K562 (cell line): ENCODE measurements around the gene PDE11A. TPM values are rescaled to one million over a fixed set of nuclear protein-coding genes. Genes with fewer than 3 reads are reported as not detected.

ENCODE experiments used
- ADNP ChIP-seq: fragments of 200-800 bp; sonication (Bioruptor generic); IDR thresholded peaks from 2 replicates; pipeline ENCODE4 v1.6.1; 2016; ENCODE audit warnings: missing genetic modification characterization, missing compliant biosample characterization
- ATF1 ChIP-seq, 2 experiments: fragments of 450-650 bp in 1 of 2; IDR thresholded peaks; 2 replicates each; pipeline ENCODE4 v1.6.1; 2016; ENCODE audit warnings: missing compliant biosample characterization in 1 of 2, missing genetic modification characterization in 1 of 2
- BACH1 ChIP-seq: fragments of 200-800 bp; sonication (Bioruptor generic); IDR thresholded peaks from 2 replicates; pipeline ENCODE4 v1.6.1; 2016; ENCODE audit warnings: missing genetic modification characterization, missing compliant biosample characterization
- BDP1 ChIP-seq: IDR thresholded peaks from 3 replicates; pipeline ENCODE4 v1.6.1; 2011; ENCODE audit not compliant: insufficient read length, insufficient read depth
- CEBPB ChIP-seq: fragments of 450-650 bp; IDR thresholded peaks from 2 replicates; pipeline ENCODE4 v1.6.1; 2016; ENCODE audit warnings: missing genetic modification characterization, missing compliant biosample characterization
- KLF16 ChIP-seq: IDR thresholded peaks from 2 replicates; pipeline ENCODE4 v1.6.1; 2016; ENCODE audit warnings: antibody characterized with exemption
- MAFG ChIP-seq: fragments of 450-650 bp; conservative IDR thresholded peaks from 2 replicates; pipeline ENCODE4 v1.6.1; 2016; ENCODE audit warnings: missing genetic modification characterization, missing compliant biosample characterization
- NCOA2 ChIP-seq, 2 experiments: fragments of 450-650 bp; IDR thresholded peaks; 2 replicates each; pipeline ENCODE4 v1.6.1; 2018; ENCODE audit warnings: mild to moderate bottlenecking in 2 of 2, moderate library complexity in 1 of 2; ENCODE audit not compliant: partially characterized antibody in 2 of 2
- PCBP2 ChIP-seq: fragments of 200-400 bp; formaldehyde crosslinking; IDR thresholded peaks from 2 replicates; pipeline ENCODE4 v1.6.1; 2018; ENCODE audit warnings: low read length, low read depth, mild to moderate bottlenecking, moderate library complexity; ENCODE audit not compliant: poor library complexity, severe bottlenecking
- PHTF2 ChIP-seq: fragments of 250-450 bp; sonication (Bioruptor Pico); IDR thresholded peaks from 2 replicates; pipeline ENCODE4 v1.5.0; 2021; ENCODE audit warnings: mild to moderate bottlenecking
- SMAD1 ChIP-seq: fragments of 150-350 bp; IDR thresholded peaks from 2 replicates; pipeline ENCODE4 v1.6.1; 2014; ENCODE audit warnings: low read length, low read depth; ENCODE audit not compliant: partially characterized antibody
- SMARCA5 ChIP-seq: fragments of 450-650 bp; IDR thresholded peaks from 2 replicates; pipeline ENCODE4 v1.6.1; 2016
- U2AF1 ChIP-seq: fragments of 200-400 bp; formaldehyde crosslinking; optimal IDR thresholded peaks from 2 replicates; pipeline ENCODE3; 2017; ENCODE audit warnings: mild to moderate bottlenecking, low read depth, low read length, moderate library complexity
- ZNF23 ChIP-seq: fragments of 250-450 bp; sonication (Bioruptor Pico); IDR thresholded peaks from 2 replicates; pipeline ENCODE4 v1.4.0; 2020; ENCODE audit warnings: mild to moderate bottlenecking
- ZNF695 ChIP-seq: fragments of 450-650 bp; formaldehyde crosslinking; IDR thresholded peaks from 2 replicates; pipeline ENCODE4 v1.4.0; 2020; ENCODE audit warnings: mild to moderate bottlenecking, moderate library complexity
- polyA plus RNA-seq, 8 experiments: library from polyadenylated mRNA; depleted of rRNA in 4 of 8; stranded (reverse) in 5 of 8; unstranded in 3 of 8; fragments of >200 nt; fragmentation: Nextera tagmentation in 2 of 8; fragmentation: Illumina TruSeq in 1 of 8; extraction: Ambion mirVana in 2 of 8; extraction: Trizol in 1 of 8; gene quantifications; 2 replicates each; pipeline versions ENCODE4 v1.2.1 to v1.2.3, GENCODE V29; 2011 to 2014; ENCODE audit warnings: inconsistent platforms in 1 of 8, missing spikeins in 1 of 8
- total RNA-seq, 7 experiments: library from RNA; depleted of rRNA in 6 of 7; stranded (reverse); fragments of >200 nt in 6 of 7; fragmentation: Illumina TruSeq in 2 of 7; extraction: Trizol in 2 of 7; gene quantifications; 2 replicates each; pipeline versions ENCODE4 v1.2.1 to v1.2.3, GENCODE V29; 2011 to 2021; ENCODE audit warnings: low replicate concordance in 1 of 7
- TF ChIP-seq, protein P1 (sequence below): fragments of 450-650 bp; formaldehyde crosslinking; IDR thresholded peaks from 2 replicates; pipeline ENCODE4 v1.4.0; 2022; ENCODE audit warnings: missing genetic modification characterization
- TF ChIP-seq, protein P2 (sequence below): IDR thresholded peaks from 2 replicates; pipeline ENCODE4 v1.6.1; 2011; ENCODE audit not compliant: insufficient read length; ENCODE audit errors: extremely low read depth
- TF ChIP-seq, protein P3 (sequence below): fragments of 450-650 bp; formaldehyde crosslinking; IDR thresholded peaks from 2 replicates; pipeline ENCODE4 v1.4.0; 2022; ENCODE audit warnings: missing genetic modification characterization
- TF ChIP-seq, protein P4 (sequence below): sonication (generic); formaldehyde crosslinking; IDR thresholded peaks from 2 replicates; pipeline ENCODE4 v1.9.0; 2022; ENCODE audit warnings: mild to moderate bottlenecking, missing genetic modification reagents
- TF ChIP-seq, protein P5 (sequence below): fragments of 250-450 bp; sonication (Bioruptor Pico); IDR thresholded peaks from 2 replicates; pipeline ENCODE4 v1.5.0; 2022; ENCODE audit warnings: mild to moderate bottlenecking

PDE11A gene
- total and polyA plus RNA-seq, 9 of the 15 experiments (the other 6 are each of a cell fraction or from before 2014, with no cell fraction given) = 3.2 to 22.1 (median 5.7) TPM

DNA sequence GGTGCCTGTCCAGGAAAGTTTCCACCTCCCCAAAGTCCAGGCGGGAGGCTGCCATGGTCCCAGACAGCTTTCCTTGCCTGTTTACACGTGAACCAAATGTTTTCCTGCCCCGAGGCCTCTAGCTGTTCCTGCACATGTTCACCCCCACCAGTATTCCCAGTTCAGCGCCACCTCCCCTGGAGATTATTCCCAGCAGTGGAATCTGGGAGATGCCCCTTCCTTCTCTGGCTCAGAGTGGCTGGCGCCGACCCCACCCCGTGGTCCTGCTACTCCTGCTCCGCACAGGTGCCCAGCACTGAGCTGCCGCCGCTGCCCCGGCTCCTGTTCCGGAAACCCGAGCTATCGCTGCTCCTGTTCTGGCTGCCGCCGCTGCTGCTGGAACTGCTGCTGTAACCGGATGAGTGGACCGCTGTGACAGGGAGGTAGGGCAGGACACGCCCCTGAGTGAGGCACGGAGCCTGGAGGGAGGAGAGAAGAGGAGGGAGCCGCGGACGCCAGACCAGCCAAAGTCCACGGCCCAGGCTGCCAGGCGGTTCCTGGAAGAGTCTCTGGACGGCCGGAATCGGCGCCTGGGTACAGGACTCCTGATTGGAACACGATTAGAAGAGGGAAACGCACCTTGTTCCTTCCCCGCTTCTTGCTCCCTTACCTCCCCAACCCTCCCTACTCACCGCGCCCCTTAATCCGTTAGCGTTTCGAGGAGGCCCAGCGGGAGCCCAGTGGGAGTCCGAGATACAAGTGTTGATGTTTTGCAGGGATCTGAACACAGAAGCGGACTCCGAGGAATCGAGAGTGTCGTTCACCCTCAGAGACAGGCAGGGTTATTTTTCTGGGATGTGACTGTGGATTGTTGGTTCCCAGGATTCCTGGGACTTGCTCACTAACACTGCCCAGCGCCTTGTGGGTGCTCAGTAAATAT, at the start of gene PDE11A (continued):
- no peak for TF ChIP-seq ZNF695 (CRISPR knock-in tag)
- TF ChIP-seq, protein P1, sequence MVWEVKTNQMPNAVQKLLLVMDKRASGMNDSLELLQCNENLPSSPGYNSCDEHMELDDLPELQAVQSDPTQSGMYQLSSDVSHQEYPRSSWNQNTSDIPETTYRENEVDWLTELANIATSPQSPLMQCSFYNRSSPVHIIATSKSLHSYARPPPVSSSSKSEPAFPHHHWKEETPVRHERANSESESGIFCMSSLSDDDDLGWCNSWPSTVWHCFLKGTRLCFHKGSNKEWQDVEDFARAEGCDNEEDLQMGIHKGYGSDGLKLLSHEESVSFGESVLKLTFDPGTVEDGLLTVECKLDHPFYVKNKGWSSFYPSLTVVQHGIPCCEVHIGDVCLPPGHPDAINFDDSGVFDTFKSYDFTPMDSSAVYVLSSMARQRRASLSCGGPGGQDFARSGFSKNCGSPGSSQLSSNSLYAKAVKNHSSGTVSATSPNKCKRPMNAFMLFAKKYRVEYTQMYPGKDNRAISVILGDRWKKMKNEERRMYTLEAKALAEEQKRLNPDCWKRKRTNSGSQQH (CRISPR knock-in tag) = 0 out of 2 replicates have a peak, but pooled peaks have one; percentile 46
- no peak for TF ChIP-seq ZNF23 (CRISPR knock-in tag)
- TF ChIP-seq U2AF1 = no peak
- no peak for TF ChIP-seq KLF16
- TF ChIP-seq, protein P2, sequence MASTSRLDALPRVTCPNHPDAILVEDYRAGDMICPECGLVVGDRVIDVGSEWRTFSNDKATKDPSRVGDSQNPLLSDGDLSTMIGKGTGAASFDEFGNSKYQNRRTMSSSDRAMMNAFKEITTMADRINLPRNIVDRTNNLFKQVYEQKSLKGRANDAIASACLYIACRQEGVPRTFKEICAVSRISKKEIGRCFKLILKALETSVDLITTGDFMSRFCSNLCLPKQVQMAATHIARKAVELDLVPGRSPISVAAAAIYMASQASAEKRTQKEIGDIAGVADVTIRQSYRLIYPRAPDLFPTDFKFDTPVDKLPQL = no peak
- TF ChIP-seq PCBP2 = no peak
- no peak for TF ChIP-seq ADNP (tag)
- no peak for TF ChIP-seq NCOA2 (IDR thresholded peaks at IDR 0.05; ENCODE audit: partially characterized antibody in 2 of 2)
- no peak for TF ChIP-seq BACH1
- TF ChIP-seq, protein P3, sequence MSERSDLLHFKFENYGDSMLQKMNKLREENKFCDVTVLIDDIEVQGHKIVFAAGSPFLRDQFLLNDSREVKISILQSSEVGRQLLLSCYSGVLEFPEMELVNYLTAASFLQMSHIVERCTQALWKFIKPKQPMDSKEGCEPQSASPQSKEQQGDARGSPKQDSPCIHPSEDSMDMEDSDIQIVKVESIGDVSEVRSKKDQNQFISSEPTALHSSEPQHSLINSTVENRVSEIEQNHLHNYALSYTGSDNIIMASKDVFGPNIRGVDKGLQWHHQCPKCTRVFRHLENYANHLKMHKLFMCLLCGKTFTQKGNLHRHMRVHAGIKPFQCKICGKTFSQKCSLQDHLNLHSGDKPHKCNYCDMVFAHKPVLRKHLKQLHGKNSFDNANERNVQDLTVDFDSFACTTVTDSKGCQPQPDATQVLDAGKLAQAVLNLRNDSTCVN (CRISPR knock-in tag) = no peak; the same call in 1 of the 2 replicates
- TF ChIP-seq SMARCA5 = no peak
- TF ChIP-seq, protein P4, sequence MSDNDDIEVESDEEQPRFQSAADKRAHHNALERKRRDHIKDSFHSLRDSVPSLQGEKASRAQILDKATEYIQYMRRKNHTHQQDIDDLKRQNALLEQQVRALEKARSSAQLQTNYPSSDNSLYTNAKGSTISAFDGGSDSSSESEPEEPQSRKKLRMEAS (CRISPR knock-in tag) = peak; percentile 68
- no peak for TF ChIP-seq BDP1
- TF ChIP-seq MAFG (tag) = no peak
- TF ChIP-seq PHTF2 (CRISPR knock-in tag) = no peak
- no peak for TF ChIP-seq SMAD1
- TF ChIP-seq CEBPB (tag) = no peak
- TF ChIP-seq, protein P5, sequence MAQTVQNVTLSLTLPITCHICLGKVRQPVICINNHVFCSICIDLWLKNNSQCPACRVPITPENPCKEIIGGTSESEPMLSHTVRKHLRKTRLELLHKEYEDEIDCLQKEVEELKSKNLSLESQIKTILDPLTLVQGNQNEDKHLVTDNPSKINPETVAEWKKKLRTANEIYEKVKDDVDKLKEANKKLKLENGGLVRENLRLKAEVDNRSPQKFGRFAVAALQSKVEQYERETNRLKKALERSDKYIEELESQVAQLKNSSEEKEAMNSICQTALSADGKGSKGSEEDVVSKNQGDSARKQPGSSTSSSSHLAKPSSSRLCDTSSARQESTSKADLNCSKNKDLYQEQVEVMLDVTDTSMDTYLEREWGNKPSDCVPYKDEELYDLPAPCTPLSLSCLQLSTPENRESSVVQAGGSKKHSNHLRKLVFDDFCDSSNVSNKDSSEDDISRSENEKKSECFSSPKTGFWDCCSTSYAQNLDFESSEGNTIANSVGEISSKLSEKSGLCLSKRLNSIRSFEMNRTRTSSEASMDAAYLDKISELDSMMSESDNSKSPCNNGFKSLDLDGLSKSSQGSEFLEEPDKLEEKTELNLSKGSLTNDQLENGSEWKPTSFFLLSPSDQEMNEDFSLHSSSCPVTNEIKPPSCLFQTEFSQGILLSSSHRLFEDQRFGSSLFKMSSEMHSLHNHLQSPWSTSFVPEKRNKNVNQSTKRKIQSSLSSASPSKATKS = no peak
- no peak for TF ChIP-seq ATF1 (CRISPR knock-in tag; IDR thresholded peaks at IDR 0.05)
- peak; percentile 56 for TF ChIP-seq ATF1 (tag; IDR thresholded peaks at IDR 0.05)
